GM12874 (cell line): ENCODE data around the gene ABCC2.

Experiments
- CTCF ChIP-seq: IDR thresholded peaks from 2 replicates; pipeline ENCODE4 v1.5.1; 2011; ENCODE audit warnings: low read depth, mild to moderate bottlenecking, control low read depth, low read length, moderate library complexity; ENCODE audit not compliant: insufficient read depth

The ABCC2 gene

GRCh38 chr10:99798920-99799319 lies 16.5 kb downstream of the ABCC2 start:
- TF ChIP-seq CTCF, result no peak

- TF ChIP-seq CTCF, result no peak
Measured at GRCh38 chr10:99799613-99800012, 17.2 kb downstream of the ABCC2 start.

GRCh38 chr10:99804471-99804870 lies 22.0 kb downstream of the ABCC2 start:
- no peak for TF ChIP-seq CTCF

GRCh38 chr10:99805190-99805589 lies 22.8 kb downstream of the ABCC2 start:
- no peak for TF ChIP-seq CTCF

- TF ChIP-seq CTCF, result no peak
Measured at GRCh38 chr10:99806091-99806490, 23.7 kb downstream of the ABCC2 start.

GRCh38 chr10:99807786-99808185 lies 25.3 kb downstream of the ABCC2 start:
- no peak for TF ChIP-seq CTCF

GRCh38 chr10:99808270-99808669 lies 25.8 kb downstream of the ABCC2 start:
- TF ChIP-seq CTCF, result no peak

- no peak for TF ChIP-seq CTCF
Measured at GRCh38 chr10:99809481-99809880, 27.0 kb downstream of the ABCC2 start.
